Neural cell (in vitro differentiated cells): ENCODE measurements around the gene NLN. TPM values are rescaled to one million over a fixed set of nuclear protein-coding genes. Genes with fewer than 3 reads are reported as not detected.

Experiments used
- H2AFZ ChIP-seq: fragments of 200-600, 300-800 bp; sonication (generic), shearing (Covaris generic); 2 replicates; pipeline ENCODE4 v1.6.0; 2014; ENCODE audit warnings: low read depth, mild to moderate bottlenecking, antibody characterized with exemption, low read length, moderate library complexity
- H3F3A ChIP-seq: fragments of 200-600 bp; shearing (Covaris generic); 2 replicates; pipeline ENCODE4 v1.6.1; 2016; ENCODE audit warnings: mild to moderate bottlenecking, moderate library complexity, mixed read lengths, antibody characterized with exemption, low read length; ENCODE audit not compliant: insufficient read depth, poor library complexity, severe bottlenecking
- H3K27ac ChIP-seq: fragments of 200-600, 300-800 bp; sonication (generic), shearing (Covaris generic); 2 replicates; pipeline ENCODE4 v1.5.1; 2014; ENCODE audit warnings: mild to moderate bottlenecking, low read length, moderate library complexity
- H3K27me3 ChIP-seq: fragments of 300-800, 200-600 bp; sonication (generic), shearing (Covaris generic); 2 replicates; pipeline ENCODE4 v1.6.0; 2014; ENCODE audit warnings: mild to moderate bottlenecking, low read depth, low read length, moderate library complexity; ENCODE audit not compliant: insufficient read depth
- H3K36me3 ChIP-seq: fragments of 300-800, 200-600 bp; sonication (generic), shearing (Covaris generic); 2 replicates; pipeline ENCODE4 v1.5.1; 2014; ENCODE audit warnings: mild to moderate bottlenecking, antibody characterized with exemption, low read length, moderate library complexity; ENCODE audit not compliant: insufficient read depth
- H3K4me2 ChIP-seq: fragments of 300-800, 200-600 bp; sonication (generic), shearing (Covaris generic); 2 replicates; pipeline ENCODE4 v1.6.0; 2014; ENCODE audit warnings: mild to moderate bottlenecking, low read length
- H3K4me3 ChIP-seq: fragments of 300-800, 200-600 bp; sonication (generic), shearing (Covaris generic); 2 replicates; pipeline ENCODE4 v1.5.1; 2014; ENCODE audit warnings: mild to moderate bottlenecking, low read length, moderate library complexity
- H3K79me2 ChIP-seq: fragments of 200-600 bp; shearing (Covaris generic); replicated peaks from 2 replicates; pipeline ENCODE4 v1.6.0; 2014; ENCODE audit warnings: mild to moderate bottlenecking, low read length, moderate library complexity; ENCODE audit not compliant: insufficient read depth
- H3K9ac ChIP-seq: fragments of 300-800, 200-600 bp; sonication (generic), shearing (Covaris generic); 2 replicates; pipeline ENCODE4 v1.6.1; 2016; ENCODE audit warnings: mild to moderate bottlenecking, low read length, mixed read lengths
- H3K9me2 ChIP-seq: fragments of 200-600 bp; shearing (Covaris generic); 2 replicates; pipeline ENCODE4 v1.6.1; 2016; ENCODE audit warnings: mild to moderate bottlenecking, low read length, mixed read lengths; ENCODE audit not compliant: insufficient read depth
- H3K9me3 ChIP-seq: fragments of 200-600, 300-800 bp; sonication (generic), shearing (Covaris generic); 2 replicates; pipeline ENCODE4 v1.6.1; 2016; ENCODE audit warnings: mild to moderate bottlenecking, mixed run types, low read length, moderate library complexity, mixed read lengths
- H4K20me1 ChIP-seq: fragments of 200-600 bp; shearing (Covaris generic); 2 replicates; pipeline ENCODE4 v1.6.1; 2016; ENCODE audit warnings: mild to moderate bottlenecking, mixed run types; ENCODE audit not compliant: insufficient read depth
- EP300 ChIP-seq: fragments of 450-650 bp; conservative IDR thresholded peaks from 2 replicates; pipeline ENCODE4 v1.6.1; 2014; ENCODE audit warnings: antibody characterized with exemption, mild to moderate bottlenecking, moderate library complexity; ENCODE audit not compliant: poor library complexity, severe bottlenecking
- EZH2 ChIP-seq: fragments of 200-600, 300-800 bp; shearing (Covaris generic), sonication (generic); IDR thresholded peaks from 2 replicates; pipeline ENCODE4 v1.6.1; 2014; ENCODE audit warnings: antibody characterized with exemption, low read length, borderline replicate concordance, mild to moderate bottlenecking; ENCODE audit not compliant: insufficient read depth, poor library complexity, severe bottlenecking
- MXI1 ChIP-seq: fragments of 450-650 bp; conservative IDR thresholded peaks from 2 replicates; pipeline ENCODE4 v1.6.1; 2014; ENCODE audit warnings: antibody characterized with exemption, mild to moderate bottlenecking; ENCODE audit not compliant: poor library complexity, severe bottlenecking
- POLR2AphosphoS5 ChIP-seq: IDR thresholded peaks from 2 replicates; pipeline ENCODE4 v1.6.1; 2012
- RAD21 ChIP-seq: fragments of 450-650 bp; conservative IDR thresholded peaks from 2 replicates; pipeline ENCODE4 v1.6.1; 2014; ENCODE audit warnings: antibody characterized with exemption, mild to moderate bottlenecking, moderate library complexity
- SMC3 ChIP-seq: fragments of 450-650 bp; conservative IDR thresholded peaks from 2 replicates; pipeline ENCODE4 v1.6.1; 2014; ENCODE audit warnings: antibody characterized with exemption, mild to moderate bottlenecking, moderate library complexity; ENCODE audit not compliant: poor library complexity
- TAF1 ChIP-seq: IDR thresholded peaks from 2 replicates; pipeline ENCODE4 v1.6.1; 2012; ENCODE audit warnings: low read depth
- polyA plus RNA-seq: library from polyadenylated mRNA; depleted of rRNA; stranded (reverse); fragments of >200 nt; gene quantifications from 2 replicates; pipeline ENCODE4 v1.2.3, GENCODE V29; 2014
- TF ChIP-seq, protein P1 (sequence below): fragments of 450-650 bp; IDR thresholded peaks from 2 replicates; pipeline ENCODE4 v1.5.1; 2014; ENCODE audit warnings: antibody characterized with exemption, mild to moderate bottlenecking, moderate library complexity; ENCODE audit not compliant: poor library complexity, severe bottlenecking
- TF ChIP-seq, protein P2 (sequence below): IDR thresholded peaks from 2 replicates; pipeline ENCODE4 v1.6.1; 2012; ENCODE audit warnings: borderline replicate concordance

Gene NLN
- polyA plus RNA-seq, 1 donor from 2014 or later = 18.7 TPM

- Histone ChIP-seq H3K9me3 (no peaks in the 10 kb centered on the region), H3K79me2 (no peaks in the 10 kb centered on the region), H3K27ac (no peak overlapping the region), H3K27me3 (no peaks in the 10 kb centered on the region), H4K20me1 (no peaks in the 10 kb centered on the region), H3K36me3 (no peaks in the 10 kb centered on the region), H3K4me3 (no peak overlapping the region), H3K9me2 (no peaks in the 10 kb centered on the region), H3F3A (no peaks in the 10 kb centered on the region), H3K4me2 (no peak overlapping the region), H3K9ac (no peak overlapping the region), H2AFZ (no peak overlapping the region)
- no peak for TF ChIP-seq POLR2AphosphoS5
- no peak for TF ChIP-seq SMC3
- TF ChIP-seq EP300 = no peak
- TF ChIP-seq, protein P1, sequence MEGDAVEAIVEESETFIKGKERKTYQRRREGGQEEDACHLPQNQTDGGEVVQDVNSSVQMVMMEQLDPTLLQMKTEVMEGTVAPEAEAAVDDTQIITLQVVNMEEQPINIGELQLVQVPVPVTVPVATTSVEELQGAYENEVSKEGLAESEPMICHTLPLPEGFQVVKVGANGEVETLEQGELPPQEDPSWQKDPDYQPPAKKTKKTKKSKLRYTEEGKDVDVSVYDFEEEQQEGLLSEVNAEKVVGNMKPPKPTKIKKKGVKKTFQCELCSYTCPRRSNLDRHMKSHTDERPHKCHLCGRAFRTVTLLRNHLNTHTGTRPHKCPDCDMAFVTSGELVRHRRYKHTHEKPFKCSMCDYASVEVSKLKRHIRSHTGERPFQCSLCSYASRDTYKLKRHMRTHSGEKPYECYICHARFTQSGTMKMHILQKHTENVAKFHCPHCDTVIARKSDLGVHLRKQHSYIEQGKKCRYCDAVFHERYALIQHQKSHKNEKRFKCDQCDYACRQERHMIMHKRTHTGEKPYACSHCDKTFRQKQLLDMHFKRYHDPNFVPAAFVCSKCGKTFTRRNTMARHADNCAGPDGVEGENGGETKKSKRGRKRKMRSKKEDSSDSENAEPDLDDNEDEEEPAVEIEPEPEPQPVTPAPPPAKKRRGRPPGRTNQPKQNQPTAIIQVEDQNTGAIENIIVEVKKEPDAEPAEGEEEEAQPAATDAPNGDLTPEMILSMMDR = no peak
- TF ChIP-seq, protein P2, sequence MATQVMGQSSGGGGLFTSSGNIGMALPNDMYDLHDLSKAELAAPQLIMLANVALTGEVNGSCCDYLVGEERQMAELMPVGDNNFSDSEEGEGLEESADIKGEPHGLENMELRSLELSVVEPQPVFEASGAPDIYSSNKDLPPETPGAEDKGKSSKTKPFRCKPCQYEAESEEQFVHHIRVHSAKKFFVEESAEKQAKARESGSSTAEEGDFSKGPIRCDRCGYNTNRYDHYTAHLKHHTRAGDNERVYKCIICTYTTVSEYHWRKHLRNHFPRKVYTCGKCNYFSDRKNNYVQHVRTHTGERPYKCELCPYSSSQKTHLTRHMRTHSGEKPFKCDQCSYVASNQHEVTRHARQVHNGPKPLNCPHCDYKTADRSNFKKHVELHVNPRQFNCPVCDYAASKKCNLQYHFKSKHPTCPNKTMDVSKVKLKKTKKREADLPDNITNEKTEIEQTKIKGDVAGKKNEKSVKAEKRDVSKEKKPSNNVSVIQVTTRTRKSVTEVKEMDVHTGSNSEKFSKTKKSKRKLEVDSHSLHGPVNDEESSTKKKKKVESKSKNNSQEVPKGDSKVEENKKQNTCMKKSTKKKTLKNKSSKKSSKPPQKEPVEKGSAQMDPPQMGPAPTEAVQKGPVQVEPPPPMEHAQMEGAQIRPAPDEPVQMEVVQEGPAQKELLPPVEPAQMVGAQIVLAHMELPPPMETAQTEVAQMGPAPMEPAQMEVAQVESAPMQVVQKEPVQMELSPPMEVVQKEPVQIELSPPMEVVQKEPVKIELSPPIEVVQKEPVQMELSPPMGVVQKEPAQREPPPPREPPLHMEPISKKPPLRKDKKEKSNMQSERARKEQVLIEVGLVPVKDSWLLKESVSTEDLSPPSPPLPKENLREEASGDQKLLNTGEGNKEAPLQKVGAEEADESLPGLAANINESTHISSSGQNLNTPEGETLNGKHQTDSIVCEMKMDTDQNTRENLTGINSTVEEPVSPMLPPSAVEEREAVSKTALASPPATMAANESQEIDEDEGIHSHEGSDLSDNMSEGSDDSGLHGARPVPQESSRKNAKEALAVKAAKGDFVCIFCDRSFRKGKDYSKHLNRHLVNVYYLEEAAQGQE = no peak
- TF ChIP-seq MXI1 = no peak
- no peak for TF ChIP-seq RAD21
- TF ChIP-seq EZH2 = no peak
- no peak for TF ChIP-seq TAF1
Observed at GRCh38 chr5:65876496-65876895, 154.5 kb downstream of the NLN start.

DNA sequence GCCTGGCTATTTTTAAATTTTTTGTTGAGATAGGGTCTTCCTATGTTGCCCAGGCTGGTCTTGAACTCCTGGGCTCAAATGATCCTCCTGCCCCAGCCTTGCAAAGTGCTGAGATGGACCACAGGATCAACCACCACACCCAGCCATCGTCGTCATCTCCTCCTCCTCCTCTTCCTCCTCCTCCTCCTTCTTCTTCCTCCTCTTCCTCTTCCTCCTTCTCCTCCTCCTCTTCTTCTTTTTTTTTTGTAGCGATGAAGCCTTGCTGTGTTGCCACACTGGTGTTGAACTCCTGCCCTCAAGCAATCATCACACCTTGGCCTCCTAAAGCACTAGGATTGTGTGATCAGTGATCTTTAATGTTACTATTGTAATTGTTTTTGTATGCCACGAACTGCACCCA, 155.0 kb downstream of the NLN start:
- no peak overlapping the region for H2AFZ ChIP-seq
- no peak overlapping the region for H3K9ac ChIP-seq
- H3K79me2 ChIP-seq = no peaks in the 10 kb centered on the region
- no peaks in the 10 kb centered on the region for H3K9me3 ChIP-seq
- no peak overlapping the region for H3K4me3 ChIP-seq
- H3F3A ChIP-seq = no peaks in the 10 kb centered on the region
- no peaks in the 10 kb centered on the region for H3K27me3 ChIP-seq
- H4K20me1 ChIP-seq = no peaks in the 10 kb centered on the region
- H3K27ac ChIP-seq = no peak overlapping the region
- no peaks in the 10 kb centered on the region for H3K36me3 ChIP-seq
- H3K9me2 ChIP-seq = no peaks in the 10 kb centered on the region
- no peak for TF ChIP-seq EP300
- TF ChIP-seq SMC3 = no peak
- TF ChIP-seq RAD21 = no peak
- TF ChIP-seq MXI1 = no peak
- no peak overlapping the region for H3K4me2 ChIP-seq

Other genes with a start within 250 kb of the NLN start
- 0.46 and 0.58 TPM in 2 replicates for gene ADAMTS6, start 240.3 kb upstream of the NLN start, polyA plus RNA-seq
- gene CENPK, start 159.0 kb upstream of the NLN start, polyA plus RNA-seq = 5.6 and 6.5 TPM in 2 replicates
- gene PPWD1, start 158.9 kb upstream of the NLN start, polyA plus RNA-seq = 118 and 121 TPM in 2 replicates
- 28.2 and 29.0 TPM in 2 replicates for gene TRIM23, start 97.9 kb upstream of the NLN start, polyA plus RNA-seq
- gene SHLD3, start 97.2 kb upstream of the NLN start, polyA plus RNA-seq = 20.9 and 26.8 TPM in 2 replicates
- gene TRAPPC13, start 97.2 kb upstream of the NLN start, polyA plus RNA-seq = 80.3 and 95.0 TPM in 2 replicates
- gene SGTB, start 96 bp upstream of the NLN start, polyA plus RNA-seq = 9.3 and 9.6 TPM in 2 replicates
- 28.4 and 32.7 TPM in 2 replicates for gene ERBIN, start 204.4 kb downstream of the NLN start, polyA plus RNA-seq